Breast epithelium (tissue), 3 donors: ENCODE measurements around the gene FRMD6.

Experiments
- POLR2A ChIP-seq: fragments of 450-650 bp; IDR thresholded peaks from one replicate; pipeline ENCODE4 v1.6.1; 2016; ENCODE audit warnings: antibody characterized with exemption, mild to moderate bottlenecking, moderate library complexity
- POLR2AphosphoS5 ChIP-seq, 3 donors: sonication (generic); formaldehyde crosslinking; IDR thresholded peaks; one replicate each; pipeline ENCODE4 v1.6.1; 2017; ENCODE audit warnings: antibody characterized with exemption in 3 of 3
- TF ChIP-seq, protein P1 (sequence below), 3 donors: fragments of 450-650 bp; IDR thresholded peaks; one replicate each; pipeline ENCODE4 v1.5.1; 2016 to 2017; ENCODE audit warnings: antibody characterized with exemption in 3 of 3, mild to moderate bottlenecking in 3 of 3, moderate library complexity in 3 of 3

DNA sequence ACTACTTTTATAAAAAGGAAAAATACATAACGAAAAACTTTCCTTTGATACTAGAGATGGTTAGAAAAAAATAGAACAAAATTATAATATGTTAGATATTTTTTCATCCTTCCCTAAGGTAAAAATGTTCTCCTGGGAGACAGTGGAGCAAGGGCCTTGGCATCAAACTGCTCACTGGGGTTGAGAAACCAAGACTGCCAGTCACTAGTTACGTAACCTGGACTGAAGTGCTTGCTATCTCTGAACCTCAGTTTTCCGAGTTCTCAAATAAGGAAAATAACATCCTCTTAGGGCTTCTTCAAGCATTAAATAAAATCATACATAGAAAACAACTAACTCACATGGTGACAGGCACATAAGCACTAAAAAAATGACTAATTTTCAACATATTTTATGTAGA, 48.2 kb upstream of the FRMD6 start:
- TF ChIP-seq, protein P1, sequence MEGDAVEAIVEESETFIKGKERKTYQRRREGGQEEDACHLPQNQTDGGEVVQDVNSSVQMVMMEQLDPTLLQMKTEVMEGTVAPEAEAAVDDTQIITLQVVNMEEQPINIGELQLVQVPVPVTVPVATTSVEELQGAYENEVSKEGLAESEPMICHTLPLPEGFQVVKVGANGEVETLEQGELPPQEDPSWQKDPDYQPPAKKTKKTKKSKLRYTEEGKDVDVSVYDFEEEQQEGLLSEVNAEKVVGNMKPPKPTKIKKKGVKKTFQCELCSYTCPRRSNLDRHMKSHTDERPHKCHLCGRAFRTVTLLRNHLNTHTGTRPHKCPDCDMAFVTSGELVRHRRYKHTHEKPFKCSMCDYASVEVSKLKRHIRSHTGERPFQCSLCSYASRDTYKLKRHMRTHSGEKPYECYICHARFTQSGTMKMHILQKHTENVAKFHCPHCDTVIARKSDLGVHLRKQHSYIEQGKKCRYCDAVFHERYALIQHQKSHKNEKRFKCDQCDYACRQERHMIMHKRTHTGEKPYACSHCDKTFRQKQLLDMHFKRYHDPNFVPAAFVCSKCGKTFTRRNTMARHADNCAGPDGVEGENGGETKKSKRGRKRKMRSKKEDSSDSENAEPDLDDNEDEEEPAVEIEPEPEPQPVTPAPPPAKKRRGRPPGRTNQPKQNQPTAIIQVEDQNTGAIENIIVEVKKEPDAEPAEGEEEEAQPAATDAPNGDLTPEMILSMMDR (IDR thresholded peaks at IDR 0.05), result no peak
- TF ChIP-seq POLR2AphosphoS5 (IDR thresholded peaks at IDR 0.05) (no peak), POLR2A (no peak)
